ENCODE data around the gene ITGB1BP2.
"Not testable (repeated sequence)": the region's sequence is repeated elsewhere in the genome, so short reads cannot be mapped to it uniquely, and the experiment has no call there.

Gene ITGB1BP2

DNA sequence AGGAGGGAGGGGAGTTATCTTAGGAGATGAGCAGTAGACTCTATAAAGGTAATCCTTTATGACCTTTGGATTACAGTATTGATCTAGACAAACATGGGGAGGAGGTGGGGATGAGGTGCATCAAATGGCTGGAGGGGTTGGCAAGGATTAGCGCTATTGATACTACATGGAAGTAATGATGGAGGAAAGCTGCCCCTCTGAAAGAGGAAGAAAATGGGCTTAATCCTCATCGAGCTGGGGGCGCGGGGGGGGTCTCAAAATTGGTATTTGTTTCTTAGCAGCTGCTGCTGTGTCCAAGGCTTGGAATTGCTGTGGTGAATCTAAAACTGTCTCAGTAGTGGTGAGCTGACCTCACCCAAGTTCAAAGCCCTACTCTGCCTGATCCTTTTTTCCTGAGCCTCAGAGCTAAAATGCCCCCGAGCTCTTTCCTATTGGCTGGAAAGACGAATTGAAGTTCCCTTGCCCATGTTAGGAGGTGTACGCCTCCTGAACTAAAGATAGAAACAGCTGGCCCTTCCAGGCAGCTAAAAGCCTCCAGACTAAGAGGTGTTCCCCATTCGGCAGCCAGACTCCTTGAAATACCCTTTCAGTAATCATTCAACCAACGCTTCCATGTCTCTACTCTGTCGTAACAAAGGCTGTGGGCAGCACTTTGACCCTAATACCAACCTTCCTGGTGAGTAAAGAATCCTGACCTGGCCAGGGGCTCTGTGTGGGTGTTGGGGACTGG lies at the start of gene ITGB1BP2:
Gene ITGB1BP2, plus strand, starts transcription at position 556 of the 730 bp plus-strand sequence. Its CDS starts 57 bp downstream, at position 613.
- peak; percentile 3 for DNase-seq

- DNase-seq: no peak
Observed at GRCh38 chrX:71252221-71252620, 49.3 kb upstream of the ITGB1BP2 start.

- peak; percentile 27 for DNase-seq
Observed at GRCh38 chrX:71253253-71254091, 48.1 kb upstream of the ITGB1BP2 start.

DNA sequence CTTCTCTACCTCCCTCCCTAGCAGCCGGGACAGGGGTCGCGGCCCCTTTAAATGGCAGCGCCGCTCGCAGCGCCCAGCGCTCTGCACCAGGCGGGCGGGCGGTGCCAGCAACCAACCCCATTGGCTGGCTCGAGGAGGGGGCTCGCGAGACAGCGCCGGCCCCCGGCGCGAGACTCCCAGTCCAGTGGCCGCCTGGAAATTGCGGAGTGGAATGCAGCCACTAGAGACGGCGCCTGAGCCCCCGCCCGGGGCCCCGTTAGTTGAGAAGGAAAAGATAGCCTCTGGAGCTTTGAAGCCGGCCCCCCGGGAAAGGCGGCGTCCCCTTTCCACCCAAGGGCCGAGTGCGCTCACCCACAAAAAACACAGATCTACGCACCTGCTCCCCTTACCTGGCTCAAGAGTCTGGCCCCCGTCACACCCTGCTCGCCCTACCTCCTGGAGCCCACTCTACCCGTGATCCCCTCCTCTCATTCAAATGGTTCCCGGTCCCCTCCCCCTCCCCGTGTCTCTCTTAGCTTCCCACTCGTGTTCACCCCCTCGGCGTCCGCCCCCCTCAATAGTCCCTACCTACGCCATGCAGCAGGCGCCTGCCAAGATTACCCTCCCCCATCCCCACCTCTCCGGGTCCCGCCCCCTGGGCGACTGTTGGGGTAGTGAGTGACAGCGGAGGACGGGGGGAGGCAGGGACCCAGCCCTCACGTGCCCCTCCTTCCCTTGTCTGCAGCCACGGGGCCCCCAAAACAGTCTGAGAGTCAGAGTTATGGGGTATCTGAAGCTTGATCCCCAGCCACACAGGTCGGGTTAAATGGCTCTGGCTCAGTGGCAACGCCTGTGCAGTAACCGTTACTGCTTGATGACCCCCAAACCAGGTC lies 47.2 kb upstream of the ITGB1BP2 start, which contains the start of gene ZMYM3:
Gene ZMYM3, minus strand, starts transcription at position 49 of the 872 bp plus-strand sequence. CDS start 885 bp downstream, outside the sequence.
- peak; percentile 91 for DNase-seq

DNA sequence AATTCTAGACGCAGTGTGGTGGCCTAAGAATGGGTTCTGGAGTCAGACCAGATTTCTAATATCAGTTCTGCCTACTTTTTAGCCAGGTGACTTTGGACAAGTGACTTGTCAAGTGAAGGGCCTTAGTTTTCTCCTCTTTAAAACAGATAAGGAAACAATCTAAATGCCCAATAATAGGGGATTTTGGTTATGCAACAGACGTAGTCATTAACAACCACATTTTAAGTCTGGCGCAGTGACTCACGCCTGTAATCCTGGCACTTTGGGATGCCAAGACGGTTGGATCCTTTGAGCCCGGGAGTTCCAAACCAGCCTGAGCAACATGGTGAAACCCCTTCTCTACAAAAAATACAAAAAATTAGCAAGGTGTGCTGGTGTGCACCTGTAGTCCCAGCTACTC lies 45.5 kb upstream of the ITGB1BP2 start:
- no peak for DNase-seq

DNA sequence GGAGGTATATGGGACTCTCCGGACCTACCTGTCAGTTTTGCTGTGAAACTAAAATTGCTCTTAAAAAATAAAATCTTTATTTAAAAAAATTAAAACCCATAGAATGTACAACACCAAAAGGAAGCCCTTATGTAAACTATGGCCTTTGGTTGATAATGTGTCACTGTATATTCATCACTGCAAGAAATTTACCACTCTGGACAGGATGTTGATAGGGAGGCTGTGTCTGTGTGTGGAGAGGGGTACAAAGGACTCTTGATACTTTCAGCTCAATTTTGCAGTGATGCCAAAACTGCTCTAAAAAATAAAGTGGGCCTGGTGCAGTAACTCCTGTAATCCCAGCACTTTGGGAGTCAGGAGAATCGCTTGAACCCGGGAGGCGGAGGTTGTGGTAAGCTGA lies 44.7 kb upstream of the ITGB1BP2 start:
- DNase-seq: no peak

- DNase-seq: not testable (repeated sequence)
Observed at GRCh38 chrX:71268624-71269023, 32.9 kb upstream of the ITGB1BP2 start.

DNA sequence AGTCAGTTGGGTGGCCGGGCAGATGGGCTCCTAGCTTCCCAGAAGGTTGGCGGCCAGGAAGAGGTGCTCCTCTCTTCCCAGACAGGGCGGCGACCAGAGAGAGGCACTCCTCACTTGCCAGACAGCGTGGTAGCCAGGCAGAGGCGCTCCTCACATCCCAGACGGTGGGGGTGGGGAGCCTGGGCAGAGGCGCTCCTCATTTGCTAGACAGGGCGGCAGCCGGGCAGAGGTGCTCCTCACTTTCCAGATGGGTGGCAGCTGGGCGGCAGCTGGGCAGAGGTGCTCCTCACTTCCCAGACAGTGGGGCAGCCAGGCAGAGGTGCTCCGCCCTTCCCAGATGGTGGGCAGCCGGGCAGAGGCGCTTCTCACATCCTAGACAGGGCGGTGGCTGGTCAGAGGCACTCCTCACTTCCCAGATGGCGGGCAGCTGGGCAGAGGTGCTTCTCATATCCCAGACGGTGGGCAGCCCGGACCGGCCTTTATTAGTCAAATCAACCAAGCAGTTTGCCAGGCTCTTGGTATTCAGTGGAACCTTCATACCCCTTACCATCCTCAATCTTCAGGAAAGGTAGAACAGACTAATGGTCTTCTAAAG lies 31.7 kb upstream of the ITGB1BP2 start:
- DNase-seq: no peak

DNA sequence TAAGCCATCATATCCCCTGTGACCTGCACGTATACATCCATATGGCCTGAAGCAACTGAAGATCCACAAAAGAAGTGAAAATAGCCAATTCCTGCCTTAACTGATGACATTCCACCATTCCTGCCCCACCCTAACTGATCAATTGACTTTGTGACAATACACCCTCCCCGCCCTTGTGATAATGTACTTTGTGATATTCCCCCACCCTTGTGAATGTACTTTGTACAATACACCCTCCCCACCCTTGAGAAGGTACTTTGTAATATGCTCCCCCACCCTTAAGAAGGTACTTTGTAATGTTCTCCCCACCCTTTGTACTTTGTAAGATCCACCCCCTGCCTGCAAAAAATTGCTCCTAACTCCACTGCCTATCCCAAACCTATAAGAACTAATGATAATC lies 29.2 kb upstream of the ITGB1BP2 start:
- not testable (repeated sequence) for DNase-seq

- not testable (repeated sequence) for DNase-seq
Observed at GRCh38 chrX:71281300-71281699, 20.2 kb upstream of the ITGB1BP2 start.

DNA sequence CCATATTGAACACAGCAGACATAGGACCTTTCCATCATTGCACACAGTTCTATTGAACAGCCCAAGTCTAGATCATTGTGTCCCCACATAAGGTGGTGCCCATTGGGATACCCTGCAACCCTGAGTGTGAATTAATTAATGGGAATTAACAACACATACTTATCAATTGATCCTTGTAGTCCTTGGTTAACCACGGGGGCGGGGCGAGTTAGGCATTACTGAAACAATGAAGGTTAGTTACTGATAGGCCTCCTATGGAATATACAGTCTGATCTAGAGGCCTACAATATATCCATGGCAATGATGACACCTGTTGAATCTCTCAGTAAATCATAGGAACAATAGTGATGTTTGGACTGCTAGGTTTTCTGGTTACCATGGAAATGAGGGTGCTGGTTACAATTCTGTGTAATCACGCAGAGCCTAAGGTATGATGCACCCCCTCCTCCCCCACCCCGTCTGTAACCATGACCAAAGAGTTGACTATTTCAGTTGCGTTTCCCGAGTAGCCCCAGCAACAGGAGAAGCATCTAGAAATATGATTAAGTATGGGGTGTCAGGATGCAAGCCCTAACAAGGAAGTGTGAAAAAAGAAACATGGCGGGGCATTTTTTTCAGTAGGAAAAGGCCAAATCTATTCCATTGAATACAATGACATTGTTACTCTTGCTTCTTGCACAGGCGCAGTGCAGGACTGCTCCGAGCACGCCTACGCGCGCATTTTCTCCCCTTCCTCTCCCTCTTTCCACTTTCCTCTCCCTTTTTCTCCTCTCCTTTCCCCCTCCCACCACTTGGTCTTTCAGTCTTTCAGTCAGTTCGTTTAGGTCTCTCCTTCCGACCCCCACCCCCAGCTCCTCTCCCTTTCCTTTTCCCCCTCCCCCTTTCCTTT lies 18.8 kb upstream of the ITGB1BP2 start:
- no peak for DNase-seq

- peak; percentile 92 for DNase-seq
Observed at GRCh38 chrX:71283403-71284143, 18.0 kb upstream of the ITGB1BP2 start, which contains the start of gene NONO. NONO (plus strand) TSS chrX:71283635; CDS start chrX:71290638, 7,003 bp downstream.

GRCh38 chrX:71285929-71286328 lies 15.6 kb upstream of the ITGB1BP2 start:
- DNase-seq: no peak

- DNase-seq: no peak
Observed at GRCh38 chrX:71291381-71291780, 10.2 kb upstream of the ITGB1BP2 start.

DNA sequence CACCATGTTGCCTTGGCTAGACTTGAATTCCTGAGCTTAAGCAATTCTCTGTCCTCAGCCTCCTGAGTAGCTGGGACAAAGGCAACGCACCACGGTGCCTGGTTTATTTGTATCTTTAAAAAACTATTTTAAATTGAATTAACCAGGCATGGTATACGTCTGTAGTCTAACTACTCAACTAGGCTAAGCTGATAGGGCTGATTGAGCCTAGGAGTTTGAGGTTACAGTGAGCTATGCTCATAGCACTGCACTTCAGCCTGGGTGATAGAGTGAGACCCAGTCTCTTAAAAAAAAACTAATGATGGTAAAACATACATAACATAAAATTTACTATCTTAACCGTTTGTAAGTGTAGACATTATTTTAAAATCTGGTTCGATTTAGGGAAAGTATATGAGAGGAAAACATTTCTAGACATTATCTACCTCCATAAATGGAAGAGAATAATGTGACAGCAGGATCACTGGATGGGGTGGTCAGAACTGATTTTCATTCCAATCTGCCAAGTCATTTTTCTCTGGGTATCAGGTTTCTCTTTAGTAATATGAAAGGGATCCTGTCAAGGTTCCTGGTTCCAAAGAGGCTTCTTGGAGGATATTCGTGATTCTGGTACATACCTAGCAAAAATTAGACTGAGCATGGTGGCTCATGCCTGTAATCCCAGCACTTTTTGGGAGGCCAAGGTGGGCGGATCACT lies 8.7 kb upstream of the ITGB1BP2 start:
- DNase-seq: no peak

GRCh38 chrX:71296806-71297205 lies 4.7 kb upstream of the ITGB1BP2 start:
- DNase-seq: no peak

DNA sequence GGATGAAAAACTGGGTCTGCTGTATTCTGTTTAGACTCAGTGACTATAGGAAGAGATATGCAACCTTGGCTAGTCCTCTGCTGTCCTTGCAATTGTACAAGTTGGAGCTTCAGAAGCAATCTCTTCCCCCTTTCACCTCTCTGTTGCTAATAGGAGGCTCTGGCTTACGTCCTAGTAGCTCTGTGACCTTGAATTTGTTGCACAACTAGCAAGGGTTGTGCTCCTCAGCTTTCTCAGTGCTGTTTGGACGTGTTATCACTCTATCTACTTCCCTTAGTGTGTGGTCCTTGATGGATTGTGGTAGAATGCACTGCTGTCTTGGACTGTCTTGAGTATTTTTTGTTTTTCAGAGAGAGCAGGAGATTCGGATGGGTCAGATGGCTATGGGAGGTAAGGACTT lies 3.4 kb upstream of the ITGB1BP2 start:
- no peak for DNase-seq

- DNase-seq: not testable (repeated sequence)
Observed at GRCh38 chrX:71300064-71300463, 1.5 kb upstream of the ITGB1BP2 start.

- DNase-seq: not testable (repeated sequence)
Observed at GRCh38 chrX:71300495-71300894, 1.1 kb upstream of the ITGB1BP2 start.

Measured in retina (tissue), 1 donor.